ENCODE data around the gene MEGF9. TPM values are rescaled to one million over a fixed set of nuclear protein-coding genes. Genes with fewer than 3 reads are reported as not detected.

MEGF9 gene
- total and polyA plus RNA-seq, 2 of the 13 experiments (the other 11 are each of a cell fraction or from before 2014, with no cell fraction given), result 3.1 to 3.3 TPM

- TF ChIP-seq KMT2A (CRISPR knock-in tag; IDR thresholded peaks at IDR 0.05), result no peak
- no peak for TF ChIP-seq HMGA1 (CRISPR knock-in tag; conservative IDR thresholded peaks at IDR 0.05)
- no peak for TF ChIP-seq ZSCAN21 (CRISPR knock-in tag; IDR thresholded peaks at IDR 0.05; ENCODE audit: borderline replicate concordance)
- TF ChIP-seq ZBTB49 (CRISPR knock-in tag; IDR thresholded peaks at IDR 0.05; ENCODE audit: borderline replicate concordance), result no peak
- TF ChIP-seq ZNF337 (CRISPR knock-in tag; IDR thresholded peaks at IDR 0.05; ENCODE audit: borderline replicate concordance, low read depth), result no peak
- TF ChIP-seq ZNF660 (CRISPR knock-in tag; IDR thresholded peaks at IDR 0.05; ENCODE audit: borderline replicate concordance, low read depth), result no peak
- TF ChIP-seq ZBTB7B (CRISPR knock-in tag; IDR thresholded peaks at IDR 0.05), result no peak
- TF ChIP-seq ZBTB43 (CRISPR knock-in tag; conservative IDR thresholded peaks at IDR 0.05), result no peak
- 0 out of 2 replicates have a peak, but pooled peaks have one; percentile 33 for TF ChIP-seq ZNF580 (CRISPR knock-in tag; IDR thresholded peaks at IDR 0.05; ENCODE audit: borderline replicate concordance, low read depth)
- TF ChIP-seq MXD4 (CRISPR knock-in tag; IDR thresholded peaks at IDR 0.05), result no peak
- no peak for TF ChIP-seq ATRX (CRISPR knock-in tag; IDR thresholded peaks at IDR 0.05; ENCODE audit: borderline replicate concordance)
- no peak for TF ChIP-seq HNRNPUL1 (IDR thresholded peaks at IDR 0.05; ENCODE audit: low read depth, low read length)
- no peak for TF ChIP-seq ZNF512B (CRISPR knock-in tag; IDR thresholded peaks at IDR 0.05; ENCODE audit: borderline replicate concordance)
- TF ChIP-seq ZFY (CRISPR knock-in tag; IDR thresholded peaks at IDR 0.05), result no peak
- no peak for TF ChIP-seq SETDB1 (CRISPR knock-in tag; IDR thresholded peaks at IDR 0.05; ENCODE audit: borderline replicate concordance)
- no peak for TF ChIP-seq LRRFIP1 (CRISPR knock-in tag; conservative IDR thresholded peaks at IDR 0.05)
- TF ChIP-seq ZFP1 (CRISPR knock-in tag; IDR thresholded peaks at IDR 0.05), result no peak
- TF ChIP-seq HOXD1 (CRISPR knock-in tag; IDR thresholded peaks at IDR 0.05), result no peak
- no peak for TF ChIP-seq ZNF343 (CRISPR knock-in tag; IDR thresholded peaks at IDR 0.05)
These were observed 15.5 kb upstream of the MEGF9 start (continued) for GRCh38 chr9:120729791-120730241.
